HFF-Myc (cell line): Measurements from ENCODE around the gene FRK.

Source experiments
- DNase-seq: peaks from one replicate; pipeline ENCODE4 v3.0.0-alpha.2; 2011; ENCODE audit warnings: low read depth; ENCODE audit errors: extremely low read depth
- H3K4me3 ChIP-seq: replicated peaks from 2 replicates; pipeline ENCODE4 v1.5.1; 2011; ENCODE audit warnings: low read depth, mild to moderate bottlenecking, control low read depth, low read length
- CTCF ChIP-seq: IDR thresholded peaks from 2 replicates; pipeline ENCODE4 v1.5.1; 2012; ENCODE audit warnings: mild to moderate bottlenecking, low read depth, low read length, control low read depth; ENCODE audit errors: missing control alignments

The FRK gene

GRCh38 chr6:116094041-116094440, 33.4 kb upstream of the FRK start:
- no peak for DNase-seq
- no peak for TF ChIP-seq CTCF
- no peak overlapping the region for H3K4me3 ChIP-seq

- TF ChIP-seq CTCF: no peak
These were observed 29.6 kb upstream of the FRK start for GRCh38 chr6:116090251-116090650.

GRCh38 chr6:116088946-116089345, 28.3 kb upstream of the FRK start:
- no peak for DNase-seq
- no peak overlapping the region for H3K4me3 ChIP-seq
- TF ChIP-seq CTCF: no peak

More at GRCh38 chr6:116090251-116090650, 29.6 kb upstream of the FRK start:
- DNase-seq: no peak
- H3K4me3 ChIP-seq: no peak overlapping the region

GRCh38 chr6:116087437-116088027, 26.8 kb upstream of the FRK start:
- H3K4me3 ChIP-seq: no peak overlapping the region
- peak; percentile 24 for TF ChIP-seq CTCF
- peak; percentile 57 for DNase-seq

- no peak for DNase-seq
- no peak for TF ChIP-seq CTCF
- H3K4me3 ChIP-seq: no peak overlapping the region
These were observed 23.6 kb upstream of the FRK start for GRCh38 chr6:116084284-116084683.

GRCh38 chr6:116083052-116083451, 22.4 kb upstream of the FRK start:
- no peak for TF ChIP-seq CTCF
- H3K4me3 ChIP-seq: no peak overlapping the region
- no peak for DNase-seq

GRCh38 chr6:116078945-116079344, 18.3 kb upstream of the FRK start:
- no peak overlapping the region for H3K4me3 ChIP-seq
- no peak for TF ChIP-seq CTCF
- DNase-seq: no peak
